Hypothalamus (tissue), 51 donors: ENCODE results near the gene HES4.

Source experiments
- DNase-seq, 51 donors: peaks; one replicate each; lab custom pipeline; 2025; lab: John Stamatoyannopoulos, UW

HES4 gene, protein sequence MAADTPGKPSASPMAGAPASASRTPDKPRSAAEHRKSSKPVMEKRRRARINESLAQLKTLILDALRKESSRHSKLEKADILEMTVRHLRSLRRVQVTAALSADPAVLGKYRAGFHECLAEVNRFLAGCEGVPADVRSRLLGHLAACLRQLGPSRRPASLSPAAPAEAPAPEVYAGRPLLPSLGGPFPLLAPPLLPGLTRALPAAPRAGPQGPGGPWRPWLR

DNA sequence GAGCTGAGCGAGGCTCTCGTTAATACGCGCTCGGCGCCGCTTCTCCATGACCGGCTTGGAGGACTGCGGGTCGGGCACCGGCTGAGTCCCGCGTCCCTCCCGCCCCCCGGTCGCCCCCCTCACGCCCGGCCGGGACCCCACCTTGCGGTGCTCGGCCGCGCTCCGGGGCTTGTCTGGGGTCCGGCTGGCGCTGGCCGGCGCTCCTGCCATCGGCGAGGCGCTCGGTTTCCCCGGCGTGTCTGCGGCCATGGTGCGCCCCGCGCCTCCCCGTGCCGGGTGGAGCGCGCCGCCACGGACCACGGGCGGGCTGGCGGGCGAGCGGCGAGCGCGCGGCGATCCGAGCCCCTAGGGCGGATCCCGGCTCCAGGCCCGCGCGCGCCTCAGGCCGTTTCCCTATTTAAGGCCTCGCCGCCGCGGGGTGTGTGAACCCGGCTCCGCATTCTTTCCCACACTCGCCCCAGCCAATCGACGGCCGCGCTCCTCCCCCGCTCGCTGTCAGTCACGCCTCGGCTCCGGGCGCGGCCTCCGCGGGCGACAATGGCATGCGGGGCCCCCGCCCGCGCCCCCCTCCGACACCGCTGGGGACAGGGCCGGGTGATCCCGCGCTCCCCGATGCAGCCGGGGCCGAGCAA lies at the start of gene HES4:
Gene HES4 (minus strand): TSS at position 373 of the 632 bp plus-strand sequence. CDS start 124 bp downstream, at position 249.
- peak in 45 of 51 donors; percentile 26 to 87 (median 74) for DNase-seq

DNA sequence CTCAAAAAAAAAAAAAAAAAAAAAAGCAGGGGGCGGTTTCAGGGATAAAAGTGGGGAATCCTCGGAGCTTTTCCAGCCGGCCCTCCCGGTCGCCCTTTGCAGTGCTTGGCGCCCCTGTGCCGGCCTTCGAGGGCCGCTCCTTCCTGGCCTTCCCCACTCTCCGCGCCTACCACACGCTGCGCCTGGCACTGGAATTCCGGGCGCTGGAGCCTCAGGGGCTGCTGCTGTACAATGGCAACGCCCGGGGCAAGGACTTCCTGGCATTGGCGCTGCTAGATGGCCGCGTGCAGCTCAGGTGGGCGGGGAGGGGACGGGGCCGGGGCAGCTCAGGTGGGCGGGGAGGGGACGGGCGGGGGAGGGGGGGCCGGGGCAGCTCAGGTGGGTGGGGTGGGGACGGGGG lies 48.9 kb upstream of the HES4 start:
- no peak for DNase-seq

DNA sequence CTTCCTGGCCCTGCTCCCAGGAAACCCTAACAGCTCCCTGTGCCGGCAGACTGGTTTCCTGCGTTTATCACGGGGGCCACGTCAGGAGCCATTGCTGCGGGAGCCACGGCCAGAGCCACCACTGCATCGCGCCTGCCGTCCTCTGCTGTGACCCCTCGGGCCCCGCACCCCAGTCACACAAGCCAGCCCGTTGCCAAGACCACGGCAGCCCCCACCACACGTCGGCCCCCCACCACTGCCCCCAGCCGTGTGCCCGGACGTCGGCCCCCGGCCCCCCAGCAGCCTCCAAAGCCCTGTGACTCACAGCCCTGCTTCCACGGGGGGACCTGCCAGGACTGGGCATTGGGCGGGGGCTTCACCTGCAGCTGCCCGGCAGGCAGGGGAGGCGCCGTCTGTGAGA lies 48.1 kb upstream of the HES4 start:
- DNase-seq: no peak

DNA sequence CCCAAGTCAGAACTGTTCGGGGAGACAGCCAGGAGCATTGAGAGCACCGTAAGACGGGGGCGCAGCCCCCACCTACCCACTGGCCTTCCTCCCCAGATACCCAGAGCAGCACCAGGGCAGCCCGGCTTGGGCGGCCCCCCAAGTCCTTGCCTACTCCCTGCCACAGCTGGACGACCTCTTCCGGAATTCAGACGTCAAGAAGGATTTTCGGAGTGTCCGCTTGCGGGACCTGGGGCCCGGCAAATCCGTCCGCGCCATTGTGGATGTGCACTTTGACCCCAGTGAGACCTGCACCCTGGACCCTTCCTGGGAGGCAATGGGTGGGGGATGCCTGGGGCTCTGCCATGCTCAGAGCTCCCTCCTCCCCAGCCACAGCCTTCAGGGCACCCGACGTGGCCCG lies 47.5 kb upstream of the HES4 start:
- DNase-seq: no peak

DNA sequence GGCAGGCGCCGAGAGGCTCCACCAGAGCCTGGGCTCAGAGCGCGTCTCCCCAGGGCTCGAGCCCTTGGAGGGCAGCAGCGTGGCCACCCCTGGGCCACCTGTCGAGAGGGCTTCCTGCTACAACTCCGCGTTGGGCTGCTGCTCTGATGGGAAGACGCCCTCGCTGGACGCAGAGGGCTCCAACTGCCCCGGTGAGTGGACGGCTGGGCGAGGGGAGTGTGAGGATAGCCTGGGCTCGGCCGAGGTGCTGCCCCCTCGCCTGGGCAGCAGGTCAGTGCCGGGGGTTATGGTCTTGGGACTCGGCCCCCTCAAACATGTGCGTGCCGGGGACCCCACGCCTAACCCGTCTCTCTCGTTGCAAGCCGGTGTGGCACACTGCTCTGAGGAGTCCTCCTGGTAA lies 46.9 kb upstream of the HES4 start:
- DNase-seq: no peak

DNA sequence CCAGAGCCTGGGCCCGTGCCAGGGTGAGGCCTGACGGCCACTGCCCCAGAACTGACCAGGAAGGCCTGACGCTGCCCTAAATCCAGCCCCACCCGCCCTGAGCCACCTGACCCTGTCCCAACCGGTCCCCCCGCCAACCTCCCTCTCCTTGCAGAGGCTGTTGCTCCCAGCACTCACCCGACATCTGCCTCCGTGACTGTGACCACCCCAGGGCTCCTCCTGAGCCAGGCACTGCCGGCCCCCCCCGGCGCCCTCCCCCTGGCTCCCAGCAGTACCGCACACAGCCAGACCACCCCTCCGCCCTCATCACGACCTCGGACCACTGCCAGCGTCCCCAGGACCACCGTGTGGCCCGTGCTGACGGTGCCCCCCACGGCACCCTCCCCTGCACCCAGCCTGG lies 46.3 kb upstream of the HES4 start:
- no peak for DNase-seq

DNA sequence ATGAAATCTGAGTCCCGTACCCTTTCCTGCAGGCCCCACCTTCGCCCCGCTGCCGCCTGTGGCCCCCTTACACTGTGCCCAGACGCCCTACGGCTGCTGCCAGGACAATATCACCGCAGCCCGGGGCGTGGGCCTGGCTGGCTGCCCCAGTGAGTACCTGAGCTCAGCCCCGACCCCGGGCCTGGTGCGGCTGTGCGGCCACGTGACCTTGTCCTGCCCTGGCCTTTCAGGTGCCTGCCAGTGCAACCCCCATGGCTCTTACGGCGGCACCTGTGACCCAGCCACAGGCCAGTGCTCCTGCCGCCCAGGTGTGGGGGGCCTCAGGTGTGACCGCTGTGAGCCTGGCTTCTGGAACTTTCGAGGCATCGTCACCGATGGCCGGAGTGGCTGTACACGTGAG lies 45.2 kb upstream of the HES4 start:
- DNase-seq: no peak

DNA sequence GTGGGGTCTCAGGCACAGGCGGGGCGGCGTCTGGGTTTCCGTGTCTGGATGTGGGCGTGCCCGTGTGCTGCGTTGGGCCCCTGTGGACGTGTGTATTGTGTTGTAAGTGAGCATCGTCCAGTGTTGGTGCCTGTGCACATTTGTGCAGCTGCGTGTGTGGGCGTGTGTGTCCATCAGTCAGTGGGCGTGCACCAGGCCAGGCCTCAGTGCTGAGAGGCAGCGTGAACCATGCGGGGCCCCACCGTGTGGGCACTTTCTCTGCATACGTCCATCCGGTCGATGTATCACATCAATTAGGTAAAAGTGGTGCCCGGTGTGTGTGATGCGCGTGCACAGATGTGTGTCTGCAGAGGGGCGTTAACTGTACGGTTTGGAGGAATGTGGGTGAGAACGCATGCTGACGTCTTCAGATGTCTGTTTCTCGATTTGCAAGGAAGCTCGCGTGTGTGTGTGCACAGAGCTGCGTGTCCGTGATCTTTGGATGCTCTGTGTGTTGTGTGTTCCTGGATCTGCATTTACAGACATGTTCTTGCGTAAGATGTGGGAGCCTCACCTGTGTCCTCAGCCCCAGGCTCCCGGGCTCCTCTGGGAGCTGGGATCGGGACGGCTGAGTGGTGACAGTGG lies 44.7 kb upstream of the HES4 start:
- no peak for DNase-seq

DNA sequence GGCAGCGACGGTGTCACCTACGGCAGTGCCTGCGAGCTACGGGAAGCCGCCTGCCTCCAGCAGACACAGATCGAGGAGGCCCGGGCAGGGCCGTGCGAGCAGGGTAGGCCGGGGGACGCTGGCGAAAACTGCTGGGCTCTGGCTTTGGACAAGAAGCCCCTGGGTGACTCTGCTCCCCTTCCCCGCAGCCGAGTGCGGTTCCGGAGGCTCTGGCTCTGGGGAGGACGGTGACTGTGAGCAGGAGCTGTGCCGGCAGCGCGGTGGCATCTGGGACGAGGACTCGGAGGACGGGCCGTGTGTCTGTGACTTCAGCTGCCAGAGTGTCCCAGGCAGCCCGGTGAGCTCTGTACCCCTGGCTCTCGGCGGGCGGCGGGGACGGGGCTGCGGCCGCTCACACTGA lies 44.0 kb upstream of the HES4 start:
- DNase-seq: no peak

DNA sequence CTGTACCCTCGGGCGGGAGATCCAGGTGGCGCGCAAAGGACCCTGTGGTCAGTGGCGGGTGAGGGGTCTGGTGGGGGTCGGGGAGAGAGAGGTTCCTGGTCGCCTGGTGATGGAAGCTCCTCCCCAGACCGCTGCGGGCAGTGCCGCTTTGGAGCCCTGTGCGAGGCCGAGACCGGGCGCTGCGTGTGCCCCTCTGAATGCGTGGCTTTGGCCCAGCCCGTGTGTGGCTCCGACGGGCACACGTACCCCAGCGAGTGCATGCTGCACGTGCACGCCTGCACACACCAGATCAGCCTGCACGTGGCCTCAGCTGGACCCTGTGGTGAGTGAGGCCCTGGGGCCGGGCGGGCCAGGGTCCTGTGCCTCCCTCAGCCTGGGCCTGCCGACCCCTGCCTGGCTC lies 43.5 kb upstream of the HES4 start:
- no peak for DNase-seq

DNA sequence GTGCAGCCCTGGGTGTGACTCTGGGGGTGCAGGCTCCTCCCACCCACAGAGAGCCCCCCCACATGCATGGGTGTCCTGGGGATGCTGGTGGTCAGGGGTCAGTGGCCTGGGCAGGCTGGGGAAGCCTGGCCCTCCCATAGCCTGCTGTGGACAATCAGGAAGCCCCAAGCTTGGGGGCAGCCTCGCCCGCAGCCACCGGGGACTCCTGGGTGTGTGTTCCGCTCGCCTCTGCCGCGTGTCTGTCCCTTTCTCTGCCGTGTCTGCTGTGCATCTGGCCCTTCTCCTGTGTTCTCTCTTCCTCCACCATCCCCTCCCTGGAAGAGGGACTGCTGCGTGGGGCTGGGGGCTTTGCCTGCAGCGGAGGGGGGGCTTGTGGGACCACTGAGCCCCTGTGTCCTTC lies 42.9 kb upstream of the HES4 start:
- DNase-seq: no peak

DNA sequence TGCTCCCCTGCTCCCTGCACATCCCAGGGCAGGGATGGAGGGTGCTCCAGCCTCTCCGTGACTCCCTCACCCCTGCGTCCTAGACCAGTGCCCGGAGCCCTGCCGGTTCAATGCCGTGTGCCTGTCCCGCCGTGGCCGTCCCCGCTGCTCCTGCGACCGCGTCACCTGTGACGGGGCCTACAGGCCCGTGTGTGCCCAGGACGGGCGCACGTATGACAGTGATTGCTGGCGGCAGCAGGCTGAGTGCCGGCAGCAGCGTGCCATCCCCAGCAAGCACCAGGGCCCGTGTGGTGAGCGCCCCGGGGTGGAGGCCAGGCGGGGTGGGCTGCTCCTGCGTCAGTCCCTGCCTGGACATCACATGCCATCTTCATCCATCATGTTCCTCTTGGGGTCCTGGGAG lies 42.0 kb upstream of the HES4 start:
- no peak for DNase-seq

DNA sequence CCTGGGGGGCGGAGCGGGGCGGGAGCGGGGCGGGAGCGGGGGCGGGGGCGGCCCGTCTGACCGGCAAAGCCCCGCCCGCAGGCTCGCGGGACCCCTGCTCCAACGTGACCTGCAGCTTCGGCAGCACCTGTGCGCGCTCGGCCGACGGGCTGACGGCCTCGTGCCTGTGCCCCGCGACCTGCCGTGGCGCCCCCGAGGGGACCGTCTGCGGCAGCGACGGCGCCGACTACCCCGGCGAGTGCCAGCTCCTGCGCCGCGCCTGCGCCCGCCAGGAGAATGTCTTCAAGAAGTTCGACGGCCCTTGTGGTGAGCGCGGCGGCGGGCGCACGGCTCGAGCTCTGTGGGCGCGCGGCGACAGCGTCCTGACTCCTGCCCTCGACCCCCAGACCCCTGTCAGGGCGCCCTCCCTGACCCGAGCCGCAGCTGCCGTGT lies 41.2 kb upstream of the HES4 start:
- no peak for DNase-seq

DNA sequence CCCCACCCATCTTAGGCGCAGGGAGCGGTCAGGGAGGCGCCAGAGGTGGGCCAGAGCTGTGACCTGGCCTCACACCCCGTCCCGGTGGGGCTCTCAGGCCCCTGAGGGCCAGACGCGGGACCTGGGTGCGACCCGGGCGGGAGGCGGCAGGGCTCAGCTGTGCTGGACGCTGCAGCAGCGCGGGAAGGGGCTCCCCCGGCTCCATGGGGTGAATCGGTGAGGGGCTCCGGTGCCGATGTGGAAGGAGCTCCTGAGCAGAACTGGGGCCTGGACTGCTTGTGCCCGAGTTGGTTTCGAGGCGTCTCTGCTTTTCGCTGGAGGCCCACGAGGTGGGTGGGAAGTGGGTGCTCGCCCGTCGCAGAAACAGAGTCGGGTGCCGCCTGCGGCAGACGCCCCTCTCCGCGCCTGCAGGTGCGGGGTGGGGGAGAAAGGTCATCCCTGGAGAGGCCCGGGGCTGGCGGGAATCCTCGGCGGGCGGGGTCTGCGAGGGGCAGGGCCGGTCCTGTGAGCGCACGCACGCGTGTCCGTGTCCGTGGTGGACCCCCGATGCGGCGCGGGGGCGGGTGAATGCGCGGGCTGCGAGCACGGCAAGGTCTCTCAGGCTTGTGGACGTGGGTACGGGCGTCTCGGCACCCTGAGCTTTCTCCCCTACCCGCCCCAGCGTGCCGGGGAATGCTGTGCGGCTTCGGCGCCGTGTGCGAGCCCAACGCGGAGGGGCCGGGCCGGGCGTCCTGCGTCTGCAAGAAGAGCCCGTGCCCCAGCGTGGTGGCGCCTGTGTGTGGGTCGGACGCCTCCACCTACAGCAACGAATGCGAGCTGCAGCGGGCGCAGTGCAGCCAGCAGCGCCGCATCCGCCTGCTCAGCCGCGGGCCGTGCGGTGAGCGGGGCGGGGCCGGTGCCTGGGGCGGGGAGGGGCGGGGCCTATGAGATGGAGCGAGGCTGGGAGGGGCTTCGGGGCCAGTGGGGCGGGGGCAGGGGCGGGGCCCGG lies 40.4 kb upstream of the HES4 start:
- peak in 43 of 51 donors; percentile 17 to 87 (median 53) for DNase-seq

DNA sequence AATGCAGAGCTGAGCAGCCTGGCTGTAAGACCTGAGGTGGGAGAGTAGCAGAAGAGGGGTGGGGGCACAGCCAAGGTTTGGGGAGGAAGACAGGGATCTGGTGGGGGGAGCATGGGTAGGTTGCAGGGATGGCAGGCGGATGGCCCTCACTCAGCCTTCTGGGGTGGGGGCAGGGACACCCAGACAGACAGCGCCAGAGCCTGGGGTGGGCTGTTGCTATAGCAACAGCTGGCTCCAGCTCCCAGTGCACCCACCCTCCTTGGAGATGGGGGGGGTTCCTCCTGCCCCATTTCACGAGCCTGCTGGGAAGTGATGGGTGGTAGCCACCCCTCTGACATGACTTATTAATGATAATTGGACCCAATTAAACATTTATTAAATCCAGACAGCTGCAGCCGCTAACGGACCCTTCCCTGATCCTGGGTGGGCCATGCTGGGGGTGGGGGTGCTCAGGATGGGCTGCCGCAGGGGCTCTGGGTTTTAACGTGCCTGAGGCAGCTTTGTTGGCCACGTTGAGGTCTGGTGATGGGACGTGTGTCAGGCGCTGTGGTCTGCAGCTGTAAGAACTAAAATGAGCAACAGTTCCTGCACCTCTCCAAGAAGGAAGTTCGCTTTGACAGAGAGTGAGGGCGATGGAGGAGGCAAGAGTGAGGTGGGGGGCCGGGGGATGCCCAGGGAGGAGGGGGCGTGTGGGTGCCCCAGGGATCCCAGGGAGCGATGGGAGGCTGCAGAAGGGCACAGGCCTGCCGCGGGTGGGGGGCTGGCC lies 39.4 kb upstream of the HES4 start:
- no peak for DNase-seq

DNA sequence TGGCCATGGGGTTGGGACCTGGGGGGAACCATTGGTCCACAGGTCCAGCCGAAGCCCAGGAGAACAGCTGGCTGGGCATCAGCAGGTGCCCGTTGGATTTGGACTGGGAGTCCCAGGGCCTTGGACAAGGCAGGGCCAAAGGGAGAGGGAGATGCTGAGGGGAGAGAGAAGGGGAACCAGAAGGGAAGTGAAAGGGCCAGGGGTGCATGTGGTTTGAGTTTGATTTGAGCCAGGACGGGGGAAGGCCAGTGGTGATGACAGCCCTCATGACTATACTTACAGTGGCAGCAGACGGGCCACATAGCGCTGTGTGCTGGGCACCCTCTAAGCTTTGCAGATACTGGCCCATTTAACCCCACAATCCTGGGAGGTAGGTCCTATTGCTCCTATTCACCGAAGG lies 38.8 kb upstream of the HES4 start:
- no peak for DNase-seq

DNA sequence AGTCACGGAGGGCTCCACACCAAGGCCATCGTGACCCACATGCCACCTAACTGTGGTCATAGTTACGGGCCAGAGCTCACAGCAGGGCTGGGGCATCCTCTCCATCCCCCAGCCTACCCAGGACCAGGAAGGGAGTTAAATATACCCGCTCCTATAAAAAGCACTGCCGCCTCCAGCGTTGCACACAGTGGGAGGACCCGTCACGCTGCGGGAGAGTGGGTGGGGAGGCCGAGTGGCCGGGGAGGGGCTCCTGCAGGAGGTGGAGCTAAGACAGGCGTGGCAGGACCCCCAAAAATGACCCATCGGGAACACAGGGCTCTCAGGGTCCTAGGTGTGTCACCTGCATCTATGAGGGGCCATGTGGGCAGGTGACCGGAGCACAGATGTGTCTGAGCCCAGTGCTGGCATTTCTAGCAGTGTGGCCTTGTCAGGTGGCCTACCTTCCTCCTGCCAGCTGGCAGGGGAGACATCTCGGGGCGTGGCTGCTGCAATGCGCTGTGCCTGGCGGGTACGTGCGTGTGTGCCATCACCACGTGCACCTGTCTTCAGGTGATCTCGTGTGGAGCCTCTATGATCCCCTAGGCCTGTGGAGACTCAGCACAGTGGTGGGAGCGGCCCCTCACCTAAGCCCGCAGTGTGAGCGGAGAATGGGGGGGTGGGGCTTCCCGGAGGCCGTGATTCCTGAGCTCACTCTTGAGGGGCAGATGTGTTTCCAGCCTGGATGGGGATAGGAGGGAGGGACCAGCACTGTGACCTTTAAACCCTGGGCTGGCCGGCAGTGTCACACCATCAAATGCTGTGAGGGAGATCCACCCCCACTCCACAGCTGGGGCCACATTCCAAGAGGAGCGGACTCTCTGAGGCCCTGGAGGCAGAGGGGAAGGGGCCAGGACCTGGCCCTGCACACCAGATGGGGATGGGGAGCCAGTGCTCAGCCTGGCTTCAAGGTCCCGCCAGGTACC lies 37.8 kb upstream of the HES4 start:
- DNase-seq: no peak

DNA sequence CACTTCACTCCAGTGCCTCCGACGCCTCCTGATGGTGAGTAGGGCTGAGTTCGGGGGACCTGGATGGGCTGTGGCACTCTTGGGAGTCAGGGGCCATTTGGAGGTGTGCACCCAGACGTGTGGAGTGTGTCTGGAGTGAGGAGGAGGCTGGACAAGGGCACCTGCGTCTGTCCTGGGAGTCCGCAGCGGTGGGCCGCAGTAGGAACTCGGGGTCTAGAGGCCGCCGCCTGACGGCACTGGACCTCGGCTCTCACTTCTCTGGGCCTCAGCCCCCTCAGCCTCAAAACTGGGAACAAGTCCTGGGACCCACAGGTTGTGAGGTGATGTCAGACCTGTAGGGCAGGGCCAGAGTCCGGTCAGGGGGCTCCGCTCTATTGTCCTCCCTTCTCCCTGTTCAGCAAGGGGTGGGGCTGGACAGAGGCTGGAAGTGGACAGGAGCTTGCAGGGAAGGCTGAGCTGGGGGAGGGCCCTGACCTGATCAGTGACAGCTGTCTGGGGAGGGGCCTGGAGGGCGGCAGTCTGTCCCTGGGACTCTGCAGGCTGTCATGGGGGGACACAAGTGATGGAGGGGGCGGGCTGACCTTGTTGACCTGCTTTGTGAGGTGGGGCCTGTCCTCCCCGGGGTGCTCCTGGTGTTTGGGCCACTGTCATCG lies 35.5 kb upstream of the HES4 start:
- DNase-seq: no peak

DNA sequence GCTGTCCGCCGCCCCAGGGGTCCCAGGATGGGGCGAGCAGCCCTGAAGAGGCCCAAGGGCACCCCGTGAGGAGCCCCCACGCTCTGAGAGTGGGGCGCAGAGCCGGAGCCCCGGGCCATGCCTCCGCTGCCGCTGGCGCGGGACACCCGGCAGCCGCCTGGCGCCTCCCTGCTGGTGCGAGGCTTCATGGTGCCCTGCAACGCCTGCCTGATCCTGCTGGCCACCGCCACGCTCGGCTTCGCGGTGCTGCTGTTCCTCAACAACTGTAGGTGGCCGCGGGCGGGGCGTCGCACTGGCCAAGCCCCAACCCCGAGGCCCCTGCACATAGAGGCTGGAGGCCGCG lies 34.5 kb upstream of the HES4 start:
- DNase-seq: peak in 1 of 51 donors; percentile 8
